Caco-2 (cell line): Measurements from ENCODE around the gene ZNF157. TPM values are rescaled to one million over a fixed set of nuclear protein-coding genes. Genes with fewer than 3 reads are reported as not detected.

ENCODE experiments used
- BruUV-seq: library from RNA; stranded (reverse); fragments of 400-500 nt; replicated peaks from 2 replicates; lab custom pipeline; 2021; lab: Mats Ljungman, UMichigan
- CTCF ChIA-PET: fragments of 300-600 bp; sonication (Branson Sonifier 250); formaldehyde crosslinking; loops from one replicate; lab custom pipeline; 2022; ENCODE audit warnings: antibody characterized with exemption; lab: Charles Lee
- POLR2A ChIA-PET: fragments of 300-600 bp; sonication (Branson Sonifier 250); formaldehyde crosslinking; loops from one replicate; lab custom pipeline; 2022; ENCODE audit warnings: antibody characterized with exemption; lab: Charles Lee
- DNase-seq, 2 experiments: peaks; one replicate each; pipeline versions ENCODE4 v3.0.0 to v3.0.0-alpha.2; 2020 to 2022
- H3K27me3 ChIP-seq: replicated peaks from 2 replicates; pipeline ENCODE4 v1.6.0; 2011; ENCODE audit warnings: low read length; ENCODE audit not compliant: control insufficient read depth, insufficient read depth
- H3K36me3 ChIP-seq: 2 replicates; pipeline ENCODE4 v1.5.1; 2011; ENCODE audit warnings: low read length; ENCODE audit not compliant: control insufficient read depth, insufficient read depth
- H3K4me1 ChIP-seq: fragments of 250-450 bp; sonication (Bioruptor Pico); 2 replicates; pipeline ENCODE4 v1.5.1; 2020; ENCODE audit warnings: mild to moderate bottlenecking
- H3K4me3 ChIP-seq: 2 replicates; pipeline ENCODE4 v1.5.1; 2011; ENCODE audit warnings: low read depth, mild to moderate bottlenecking, control low read depth, low read length
- H3K9me3 ChIP-seq: fragments of 250-450 bp; sonication (Bioruptor Pico); 2 replicates; pipeline ENCODE4 v1.5.1; 2020; ENCODE audit warnings: mild to moderate bottlenecking, moderate library complexity
- H3K27ac Mint-ChIP-seq: one replicate; pipeline ENCODE4 v1.8.0; 2022; ENCODE audit warnings: mixed read lengths; ENCODE audit not compliant: unreplicated experiment
- H3K27me3 Mint-ChIP-seq: one replicate; pipeline ENCODE4 v1.8.0; 2022; ENCODE audit warnings: mixed read lengths; ENCODE audit not compliant: insufficient read depth, unreplicated experiment
- H3K36me3 Mint-ChIP-seq: one replicate; pipeline ENCODE4 v1.8.0; 2022; ENCODE audit warnings: mild to moderate bottlenecking, mixed read lengths; ENCODE audit not compliant: insufficient read depth, unreplicated experiment
- H3K4me1 Mint-ChIP-seq: one replicate; pipeline ENCODE4 v1.8.0; 2022; ENCODE audit warnings: low read depth, mixed read lengths; ENCODE audit not compliant: unreplicated experiment
- H3K4me3 Mint-ChIP-seq: one replicate; pipeline ENCODE4 v1.8.0; 2022; ENCODE audit warnings: mild to moderate bottlenecking, moderate library complexity, mixed read lengths; ENCODE audit not compliant: unreplicated experiment
- H3K9me3 Mint-ChIP-seq: one replicate; pipeline ENCODE4 v1.8.0; 2022; ENCODE audit warnings: mixed read lengths; ENCODE audit not compliant: unreplicated experiment
- CTCF ChIP-seq, 2 experiments: fragments of 200-600 bp in 1 of 2; IDR thresholded peaks; 1 replicate in 1 of 2; 2 replicates in 1 of 2; pipeline versions ENCODE4 v1.5.1 to v1.8.0; 2011 to 2022; ENCODE audit warnings: antibody characterized with exemption in 1 of 2, control low read depth in 1 of 2, inconsistent platforms in 1 of 2, low read depth in 1 of 2, low read length in 1 of 2, mild to moderate bottlenecking in 1 of 2, moderate library complexity in 1 of 2; ENCODE audit not compliant: insufficient read depth in 1 of 2, severe bottlenecking in 1 of 2, unreplicated experiment in 1 of 2
- intact Hi-C: fragments of 100-400 bp; cut with micrococcal nuclease; formaldehyde crosslinking; loops from one replicate; pipeline ENCODE4 v1.10.0; 2022; ENCODE audit not compliant: unreplicated experiment
- total RNA-seq: library from RNA; stranded (reverse); gene quantifications from 2 replicates; pipeline ENCODE4 v1.2.3, GENCODE V29; 2022

The ZNF157 gene
- total RNA-seq, 1 experiment from 2014 or later, result not detected

- H3K27me3 Mint-ChIP-seq, result no peaks in the 10 kb centered on the region
- intact Hi-C loops, result no loop called here
- no peaks in the 10 kb centered on the region for H3K4me1 ChIP-seq
- no peak for TF ChIP-seq CTCF (IDR thresholded peaks at IDR 0.05; ENCODE audit: insufficient read depth in 1 of 2, low read depth in 1 of 2, low read length in 1 of 2, severe bottlenecking in 1 of 2, unreplicated experiment in 1 of 2)
- no peaks in the 10 kb centered on the region for H3K4me1 Mint-ChIP-seq
- H3K4me3 ChIP-seq, result no peak overlapping the region
- no peaks in the 10 kb centered on the region for H3K36me3 ChIP-seq
- no peaks in the 10 kb centered on the region for H3K9me3 Mint-ChIP-seq
- no peaks in the 10 kb centered on the region for H3K9me3 ChIP-seq
- DNase-seq, result no peak
- ChIA-PET CTCF (no interaction called here), POLR2A (no interaction called here)
- no peak overlapping the region for H3K4me3 Mint-ChIP-seq
- H3K36me3 Mint-ChIP-seq, result no peaks in the 10 kb centered on the region
- no TSS peak for BruUV-seq
- no peak overlapping the region for H3K27ac Mint-ChIP-seq
- H3K27me3 ChIP-seq, result no peaks in the 10 kb centered on the region
These were observed 49.9 kb downstream of the ZNF157 start for GRCh38 chrX:47420265-47420664.

- ChIA-PET CTCF (no interaction called here), POLR2A (no interaction called here)
- H3K27me3 ChIP-seq, result no peaks in the 10 kb centered on the region
- intact Hi-C loops, result no loop called here
- no peak for TF ChIP-seq CTCF (IDR thresholded peaks at IDR 0.05; ENCODE audit: insufficient read depth in 1 of 2, low read depth in 1 of 2, low read length in 1 of 2, severe bottlenecking in 1 of 2, unreplicated experiment in 1 of 2)
- H3K27ac Mint-ChIP-seq, result no peak overlapping the region
- no peaks in the 10 kb centered on the region for H3K4me1 Mint-ChIP-seq
- no peaks in the 10 kb centered on the region for H3K36me3 ChIP-seq
- no peaks in the 10 kb centered on the region for H3K4me1 ChIP-seq
- H3K36me3 Mint-ChIP-seq, result no peaks in the 10 kb centered on the region
- no peaks in the 10 kb centered on the region for H3K9me3 ChIP-seq
- H3K27me3 Mint-ChIP-seq, result no peaks in the 10 kb centered on the region
- no peak overlapping the region for H3K4me3 ChIP-seq
- H3K9me3 Mint-ChIP-seq, result no peaks in the 10 kb centered on the region
- no TSS peak for BruUV-seq
- no peak for DNase-seq
- H3K4me3 Mint-ChIP-seq, result no peak overlapping the region
These were observed 50.6 kb downstream of the ZNF157 start for GRCh38 chrX:47420962-47421361.

GRCh38 chrX:47422444-47422843 lies 52.1 kb downstream of the ZNF157 start:
- Mint-ChIP-seq H3K36me3 (no peaks in the 10 kb centered on the region), H3K27ac (no peak overlapping the region), H3K4me3 (no peak overlapping the region), H3K4me1 (no peaks in the 10 kb centered on the region), H3K27me3 (no peaks in the 10 kb centered on the region), H3K9me3 (no peaks in the 10 kb centered on the region)
- Histone ChIP-seq H3K27me3 (no peaks in the 10 kb centered on the region), H3K9me3 (no peaks in the 10 kb centered on the region), H3K4me1 (no peaks in the 10 kb centered on the region), H3K4me3 (no peak overlapping the region), H3K36me3 (no peaks in the 10 kb centered on the region)
- TF ChIP-seq CTCF (IDR thresholded peaks at IDR 0.05; ENCODE audit: insufficient read depth in 1 of 2, low read depth in 1 of 2, low read length in 1 of 2, severe bottlenecking in 1 of 2, unreplicated experiment in 1 of 2), result no peak
- ChIA-PET CTCF (no interaction called here), POLR2A (no interaction called here)
- no peak for DNase-seq
- BruUV-seq, result no TSS peak
- intact Hi-C loops, result no loop called here
